K562 (cell line): ENCODE measurements around the gene UBASH3A. TPM values are rescaled to one million over a fixed set of nuclear protein-coding genes. Genes with fewer than 3 reads are reported as not detected.

Experiments used
- ATAC-seq: fragments of 200-7000 bp; cut with Tn5 transposase; 3 replicates; pipeline ENCODE4 v1.9.1; 2020; ENCODE audit warnings: moderate library complexity
- BruUV-seq: library from RNA; stranded (reverse); fragments of 400-500 nt; replicated peaks from 2 replicates; lab custom pipeline; 2021; lab: Mats Ljungman, UMichigan
- CTCF ChIA-PET: fragments of 300-600 bp; formaldehyde crosslinking; extraction: SDS; loops from one replicate; lab custom pipeline; 2021; ENCODE audit warnings: low intra/inter-chr PET ratio; lab: Yijun Ruan, JAX
- POLR2A ChIA-PET: fragments of 300-600, 350-650 bp; sonication (Branson Sonifier 250); formaldehyde crosslinking; extraction: SDS; loops from one replicate; lab custom pipeline; 2021; ENCODE audit warnings: antibody characterized with exemption, inconsistent platforms; lab: Yijun Ruan, JAX
- DNase-seq, 4 experiments: peaks; one replicate each; pipeline versions ENCODE4 v3.0.0 to v3.0.0-alpha.2; 2011 to 2018; ENCODE audit warnings: low spot score in 3 of 4, mixed read lengths in 3 of 4; ENCODE audit errors: extremely low read depth in 1 of 4
- FAIRE-seq: peaks from 2 replicates; lab custom pipeline; 2011; peaks lifted over from hg19 to GRCh38; lab: Jason Lieb, UNC
- H2AFZ ChIP-seq: 2 replicates; pipeline ENCODE4 v1.6.0; 2011; ENCODE audit warnings: low read depth, low read length, control low read depth, inconsistent platforms
- H3K27ac ChIP-seq: fragments of 200-600 bp; 3 replicates; pipeline ENCODE4 v1.8.0; 2011; ENCODE audit warnings: low read depth, mild to moderate bottlenecking, control low read depth, inconsistent platforms, low read length, moderate library complexity, mixed read lengths; ENCODE audit errors: extremely low read depth
- H3K27me3 ChIP-seq, 2 experiments: fragments of 300-600 bp in 1 of 2; 2 replicates in 1 of 2; 3 replicates in 1 of 2; pipeline versions ENCODE4 v1.6.0 to v1.8.0; 2011; ENCODE audit warnings: inconsistent platforms in 2 of 2, low read length in 2 of 2, mild to moderate bottlenecking in 1 of 2, mixed read lengths in 1 of 2, moderate library complexity in 1 of 2; ENCODE audit not compliant: control insufficient read depth in 2 of 2, insufficient read depth in 2 of 2
- H3K36me3 ChIP-seq: fragments of 300-600 bp; 3 replicates; pipeline ENCODE4 v1.8.0; 2011; ENCODE audit warnings: mild to moderate bottlenecking, low read length, inconsistent platforms; ENCODE audit not compliant: control insufficient read depth, insufficient read depth
- H3K4me1 ChIP-seq, 2 experiments: fragments of 200-600 bp in 1 of 2; replicated peaks in 1 of 2; 2 replicates in 1 of 2; 3 replicates in 1 of 2; pipeline versions ENCODE4 v1.5.1 to v1.8.0; 2011; ENCODE audit warnings: inconsistent platforms in 2 of 2, low read length in 2 of 2, mild to moderate bottlenecking in 1 of 2, mixed read lengths in 1 of 2, moderate library complexity in 1 of 2; ENCODE audit not compliant: control insufficient read depth in 2 of 2, insufficient read depth in 2 of 2
- H3K4me2 ChIP-seq: 2 replicates; pipeline ENCODE4 v1.6.1; 2011; ENCODE audit warnings: low read length, control low read depth, inconsistent platforms, mixed read lengths; ENCODE audit not compliant: insufficient read depth
- H3K4me3 ChIP-seq: fragments of 200-600 bp; sonication (generic), shearing (Covaris generic); 2 replicates; pipeline ENCODE4 v1.5.1; 2016; ENCODE audit warnings: control low read depth, inconsistent platforms
- H3K79me2 ChIP-seq: fragments of 200-600 bp; 3 replicates; pipeline ENCODE4 v1.8.0; 2011; ENCODE audit warnings: low read length, inconsistent platforms; ENCODE audit not compliant: control insufficient read depth, insufficient read depth
- H3K9ac ChIP-seq, 2 experiments: 2 replicates each; pipeline versions ENCODE4 v1.6.0 to v1.6.1; 2011; ENCODE audit warnings: low read depth in 2 of 2, low read length in 2 of 2, control low read depth in 1 of 2, inconsistent platforms in 1 of 2, mild to moderate bottlenecking in 1 of 2, mixed read lengths in 1 of 2; ENCODE audit not compliant: insufficient read depth in 1 of 2
- H3K9me1 ChIP-seq: one replicate; pipeline ENCODE4 v1.6.0; 2011; ENCODE audit warnings: inconsistent platforms, mild to moderate bottlenecking, low read length, moderate library complexity; ENCODE audit not compliant: control insufficient read depth, insufficient read depth
- H3K9me3 ChIP-seq: replicated peaks from 2 replicates; pipeline ENCODE4 v1.5.1; 2011; ENCODE audit warnings: low read depth, low read length, inconsistent platforms; ENCODE audit not compliant: control insufficient read depth, insufficient read depth
- H4K20me1 ChIP-seq: replicated peaks from 2 replicates; pipeline ENCODE4 v1.6.1; 2011; ENCODE audit warnings: low read length, inconsistent platforms, mixed read lengths; ENCODE audit not compliant: control insufficient read depth, insufficient read depth
- ARHGAP35 ChIP-seq: fragments of 450-650 bp; IDR thresholded peaks from 2 replicates; pipeline ENCODE4 v1.6.1; 2018; ENCODE audit not compliant: partially characterized antibody
- ARID2 ChIP-seq: fragments of 450-650 bp; IDR thresholded peaks from 2 replicates; pipeline ENCODE4 v1.6.1; 2017; ENCODE audit warnings: antibody characterized with exemption, mild to moderate bottlenecking
- BRCA1 ChIP-seq, 2 experiments: fragments of 450-650 bp in 1 of 2; sonication (generic) in 1 of 2; formaldehyde crosslinking in 1 of 2; IDR thresholded peaks; 2 replicates each; pipeline versions ENCODE4 v1.5.0 to v1.6.1; 2017 to 2020; ENCODE audit warnings: mild to moderate bottlenecking in 1 of 2, missing genetic modification reagents in 1 of 2
- CHD2 ChIP-seq: IDR thresholded peaks from 2 replicates; pipeline ENCODE4 v1.6.1; 2011; ENCODE audit warnings: low read depth, low read length
- CREBBP ChIP-seq: IDR thresholded peaks from one replicate; pipeline ENCODE4 v1.6.1; 2012; ENCODE audit warnings: low read depth, mild to moderate bottlenecking, control low read depth, inconsistent platforms, low read length
- DIDO1 ChIP-seq: fragments of 450-650 bp; IDR thresholded peaks from 2 replicates; pipeline ENCODE4 v1.6.1; 2016; ENCODE audit warnings: low read depth, missing biosample characterization, missing genetic modification characterization
- NR1H2 ChIP-seq: sonication (generic); formaldehyde crosslinking; IDR thresholded peaks from 2 replicates; pipeline ENCODE4 v1.4.0; 2020; ENCODE audit warnings: mild to moderate bottlenecking, missing genetic modification reagents
- PHTF2 ChIP-seq: fragments of 250-450 bp; sonication (Bioruptor Pico); IDR thresholded peaks from 2 replicates; pipeline ENCODE4 v1.5.0; 2021; ENCODE audit warnings: mild to moderate bottlenecking
- POLR2AphosphoS5 ChIP-seq: IDR thresholded peaks from 2 replicates; pipeline ENCODE4 v1.6.1; 2011; ENCODE audit warnings: mild to moderate bottlenecking, low read depth, low read length, moderate library complexity; ENCODE audit not compliant: control insufficient read depth, insufficient read depth
- PTRF ChIP-seq: fragments of 450-650 bp; IDR thresholded peaks from 2 replicates; pipeline ENCODE4 v1.6.1; 2016; ENCODE audit warnings: mild to moderate bottlenecking, missing genetic modification characterization, missing compliant biosample characterization
- SMAD3 ChIP-seq: fragments of 450-650 bp; formaldehyde crosslinking; conservative IDR thresholded peaks from 2 replicates; pipeline ENCODE4 v1.4.0; 2020; ENCODE audit warnings: mild to moderate bottlenecking
- SNAPC5 ChIP-seq: fragments of 250-450 bp; sonication (Bioruptor Pico); IDR thresholded peaks from 2 replicates; pipeline ENCODE4 v1.8.0; 2021; ENCODE audit warnings: moderate library complexity, mild to moderate bottlenecking, inconsistent platforms
- TFAP4 ChIP-seq: sonication (generic); formaldehyde crosslinking; IDR thresholded peaks from 2 replicates; pipeline ENCODE4 v1.8.0; 2022; ENCODE audit warnings: missing genetic modification reagents, mild to moderate bottlenecking, moderate library complexity, borderline replicate concordance
- THRA ChIP-seq: fragments of 450-650 bp; IDR thresholded peaks from 2 replicates; pipeline ENCODE4 v1.6.1; 2017; ENCODE audit warnings: mild to moderate bottlenecking, moderate library complexity
- XRCC5 ChIP-seq: fragments of 200-400 bp; formaldehyde crosslinking; IDR thresholded peaks from 2 replicates; pipeline ENCODE4 v1.6.1; 2017; ENCODE audit warnings: low read depth, mild to moderate bottlenecking, low read length
- ZNF589 ChIP-seq: fragments of 200-800 bp; sonication (Bioruptor generic); IDR thresholded peaks from 2 replicates; pipeline ENCODE4 v1.6.1; 2016; ENCODE audit warnings: low read depth, missing genetic modification characterization, missing compliant biosample characterization
- ZNF785 ChIP-seq: fragments of 250-450 bp; sonication (Bioruptor Pico); IDR thresholded peaks from 2 replicates; pipeline ENCODE4 v1.4.0; 2020; ENCODE audit warnings: mild to moderate bottlenecking
- WGBS: fragments of 100-300 bp; shearing (Covaris generic); methylation state at CpG from one replicate; pipeline ENCODE4 v1.1.6; 2016; ENCODE audit warnings: low coverage, mixed read lengths; ENCODE audit not compliant: insufficient coverage; ENCODE audit errors: missing lambda C conversion rate; 5-methylcytosine and 5-hydroxymethylcytosine counted together
- in situ Hi-C: fragments of 300-500 bp; cut with MboI; formaldehyde crosslinking; loops from 4 replicates; pipeline ENCODE4 v1.15.0; 2018; ENCODE audit warnings: inconsistent platforms, mixed read lengths
- intact Hi-C: fragments of 100-400 bp; cut with micrococcal nuclease; formaldehyde crosslinking; loops from 2 replicates; pipeline ENCODE4 v1.14.2; 2022
- polyA plus RNA-seq, 8 experiments: library from polyadenylated mRNA; depleted of rRNA in 4 of 8; stranded (reverse) in 5 of 8; unstranded in 3 of 8; fragments of >200 nt; fragmentation: Nextera tagmentation in 2 of 8; fragmentation: Illumina TruSeq in 1 of 8; extraction: Ambion mirVana in 2 of 8; extraction: Trizol in 1 of 8; gene quantifications; 2 replicates each; pipeline versions ENCODE4 v1.2.1 to v1.2.3, GENCODE V29; 2011 to 2014; ENCODE audit warnings: inconsistent platforms in 1 of 8, missing spikeins in 1 of 8
- total RNA-seq, 7 experiments: library from RNA; depleted of rRNA in 6 of 7; stranded (reverse); fragments of >200 nt in 6 of 7; fragmentation: Illumina TruSeq in 2 of 7; extraction: Trizol in 2 of 7; gene quantifications; 2 replicates each; pipeline versions ENCODE4 v1.2.1 to v1.2.3, GENCODE V29; 2011 to 2021; ENCODE audit warnings: low replicate concordance in 1 of 7
- TF ChIP-seq, protein P1 (sequence below): sonication (generic); formaldehyde crosslinking; IDR thresholded peaks from 2 replicates; pipeline ENCODE4 v1.8.0; 2022; ENCODE audit warnings: mild to moderate bottlenecking, missing genetic modification reagents

UBASH3A gene
- total and polyA plus RNA-seq, 9 of the 15 experiments (the other 6 are each of a cell fraction or from before 2014, with no cell fraction given) = 0.23 to 1.8 (median 1.1) TPM

DNA sequence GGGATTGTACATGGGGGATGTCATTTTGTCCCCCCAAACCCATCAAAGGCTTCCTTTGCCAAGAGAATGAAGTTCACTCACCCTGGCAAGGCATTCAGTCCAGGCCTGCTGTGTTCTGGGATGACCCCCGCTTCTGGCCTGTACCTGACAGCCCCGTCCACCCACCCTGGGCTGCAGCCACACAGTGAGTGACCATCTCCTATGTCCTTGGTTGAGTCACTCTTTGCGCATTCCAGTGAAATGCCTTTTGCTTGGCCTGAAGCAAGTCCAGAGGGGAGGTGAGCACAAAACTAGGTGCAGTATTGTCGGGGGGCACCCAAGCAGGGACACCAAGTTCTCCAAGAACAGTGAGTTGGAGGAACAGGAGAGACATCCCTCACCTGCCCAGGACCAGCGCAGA lies 18.1 kb upstream of the UBASH3A start:
- POLR2A ChIA-PET = interaction anchor here (0.5 to 0.7 kb wide), 3 partner anchors 9 to 508 kb away, joined by 3 read pairs; no protein-coding TSS in a partner anchor
- no peak overlapping the region for H3K9ac ChIP-seq
- intact Hi-C loops = no loop called here
- TF ChIP-seq THRA (no peak), TFAP4 (CRISPR knock-in tag) (no peak), SMAD3 (CRISPR knock-in tag) (no peak), ARHGAP35 (no peak), BRCA1 (IDR thresholded peaks at IDR 0.05) (no peak), BRCA1 (CRISPR knock-in tag; IDR thresholded peaks at IDR 0.05) (no peak), NR1H2 (CRISPR knock-in tag) (no peak), ZNF589 (CRISPR knock-in tag) (no peak), CREBBP (no peak), ARID2 (no peak), PTRF (tag) (no peak), ZNF785 (CRISPR knock-in tag) (no peak), DIDO1 (no peak), CHD2 (no peak), XRCC5 (no peak), POLR2AphosphoS5 (no peak), SNAPC5 (no peak), PHTF2 (no peak)
- TF ChIP-seq, protein P1, sequence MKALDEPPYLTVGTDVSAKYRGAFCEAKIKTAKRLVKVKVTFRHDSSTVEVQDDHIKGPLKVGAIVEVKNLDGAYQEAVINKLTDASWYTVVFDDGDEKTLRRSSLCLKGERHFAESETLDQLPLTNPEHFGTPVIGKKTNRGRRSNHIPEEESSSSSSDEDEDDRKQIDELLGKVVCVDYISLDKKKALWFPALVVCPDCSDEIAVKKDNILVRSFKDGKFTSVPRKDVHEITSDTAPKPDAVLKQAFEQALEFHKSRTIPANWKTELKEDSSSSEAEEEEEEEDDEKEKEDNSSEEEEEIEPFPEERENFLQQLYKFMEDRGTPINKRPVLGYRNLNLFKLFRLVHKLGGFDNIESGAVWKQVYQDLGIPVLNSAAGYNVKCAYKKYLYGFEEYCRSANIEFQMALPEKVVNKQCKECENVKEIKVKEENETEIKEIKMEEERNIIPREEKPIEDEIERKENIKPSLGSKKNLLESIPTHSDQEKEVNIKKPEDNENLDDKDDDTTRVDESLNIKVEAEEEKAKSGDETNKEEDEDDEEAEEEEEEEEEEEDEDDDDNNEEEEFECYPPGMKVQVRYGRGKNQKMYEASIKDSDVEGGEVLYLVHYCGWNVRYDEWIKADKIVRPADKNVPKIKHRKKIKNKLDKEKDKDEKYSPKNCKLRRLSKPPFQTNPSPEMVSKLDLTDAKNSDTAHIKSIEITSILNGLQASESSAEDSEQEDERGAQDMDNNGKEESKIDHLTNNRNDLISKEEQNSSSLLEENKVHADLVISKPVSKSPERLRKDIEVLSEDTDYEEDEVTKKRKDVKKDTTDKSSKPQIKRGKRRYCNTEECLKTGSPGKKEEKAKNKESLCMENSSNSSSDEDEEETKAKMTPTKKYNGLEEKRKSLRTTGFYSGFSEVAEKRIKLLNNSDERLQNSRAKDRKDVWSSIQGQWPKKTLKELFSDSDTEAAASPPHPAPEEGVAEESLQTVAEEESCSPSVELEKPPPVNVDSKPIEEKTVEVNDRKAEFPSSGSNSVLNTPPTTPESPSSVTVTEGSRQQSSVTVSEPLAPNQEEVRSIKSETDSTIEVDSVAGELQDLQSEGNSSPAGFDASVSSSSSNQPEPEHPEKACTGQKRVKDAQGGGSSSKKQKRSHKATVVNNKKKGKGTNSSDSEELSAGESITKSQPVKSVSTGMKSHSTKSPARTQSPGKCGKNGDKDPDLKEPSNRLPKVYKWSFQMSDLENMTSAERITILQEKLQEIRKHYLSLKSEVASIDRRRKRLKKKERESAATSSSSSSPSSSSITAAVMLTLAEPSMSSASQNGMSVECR = no peak

More for the DNA sequence above, 18.1 kb upstream of the UBASH3A start:
- no peaks in the 10 kb centered on the region for H3K79me2 ChIP-seq
- H3K4me2 ChIP-seq = no peak overlapping the region
- BruUV-seq = no TSS peak
- no peaks in the 10 kb centered on the region for H4K20me1 ChIP-seq
- no peaks in the 10 kb centered on the region for H3K36me3 ChIP-seq
- no peak overlapping the region for H3K4me3 ChIP-seq
- no peak for ATAC-seq
- H3K27ac ChIP-seq = no peak overlapping the region
- H3K9me1 ChIP-seq = no peaks in the 10 kb centered on the region
- DNase-seq = no peak
- WGBS = 31% methylated on average over 5 of the region's 5 CpGs
- CTCF ChIA-PET = no interaction called here
- in situ Hi-C loops = no loop called here
- no peak overlapping the region for H2AFZ ChIP-seq
- H3K4me1 ChIP-seq = peaks cover 13% of the 10 kb centered on the region in 2 experiments; a peak in 3 of 5 replicates
- H3K9me3 ChIP-seq = no peaks in the 10 kb centered on the region
- FAIRE-seq = no peak
- peaks cover 12 to 40% of the 10 kb centered on the region in 2 experiments for H3K27me3 ChIP-seq
